NCI-H1694 (cell line): Measurements from ENCODE around the gene TMEM116.
"Not testable (repeated sequence)": the region's sequence is repeated elsewhere in the genome, so short reads cannot be mapped to it uniquely, and the experiment has no call there.

Experiments
- DNase-seq: peaks from one replicate; lab custom pipeline; 2025; lab: John Stamatoyannopoulos, UW

TMEM116 gene

DNA sequence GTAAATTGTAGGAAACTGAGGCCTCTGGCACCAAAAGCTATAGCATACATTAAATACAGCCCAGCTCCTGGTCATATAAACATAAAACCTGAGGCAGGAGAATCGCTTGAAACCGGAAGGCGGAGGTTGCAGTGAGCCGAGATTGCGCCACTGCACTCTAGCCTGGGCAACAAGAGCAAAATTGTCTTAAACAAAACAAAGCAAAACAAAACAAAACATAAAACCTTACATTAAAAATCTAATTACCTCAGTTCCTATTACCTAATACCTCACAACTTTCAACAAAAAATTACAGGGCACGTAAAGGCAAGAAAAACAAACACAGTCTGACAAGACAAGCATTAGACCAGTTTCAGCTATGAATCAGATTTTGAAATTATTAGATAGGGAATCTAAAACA lies 36.7 kb downstream of the TMEM116 start:
- DNase-seq: no peak

DNA sequence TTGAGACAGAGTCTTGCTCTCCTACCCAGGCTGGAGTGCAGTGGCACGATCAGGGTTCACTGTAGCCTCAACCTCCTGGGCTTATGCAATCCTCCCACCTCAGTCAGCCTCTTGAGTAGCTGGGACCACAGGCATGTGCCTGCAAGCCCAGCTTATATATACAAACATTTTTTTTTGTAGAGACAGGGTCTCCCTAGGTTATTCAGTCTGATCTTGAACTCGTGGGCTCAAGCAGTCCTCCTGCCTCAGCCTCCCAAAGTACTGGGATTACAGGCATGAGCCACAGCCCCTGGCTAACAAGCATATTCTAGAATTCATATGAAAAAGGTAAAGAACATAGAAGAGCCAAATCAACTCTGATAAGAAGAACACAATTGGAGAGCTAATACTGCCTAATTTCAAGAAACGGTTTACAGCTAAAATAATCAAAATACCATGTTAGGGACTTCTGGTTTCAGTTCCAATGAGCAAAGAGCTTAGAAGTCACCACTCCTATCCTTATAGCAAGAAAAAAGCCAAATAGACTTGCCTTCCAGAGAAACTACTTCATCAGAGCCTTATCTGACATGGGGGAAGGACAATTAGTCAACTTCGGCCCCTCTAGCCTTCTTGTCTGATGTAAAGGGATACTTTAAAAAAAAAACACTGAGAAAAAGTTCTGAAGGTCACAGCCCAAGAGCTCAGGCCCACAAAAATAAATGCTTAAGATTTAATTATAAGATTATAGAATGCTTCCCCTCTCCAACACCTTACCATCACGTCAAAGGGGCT lies 37.6 kb downstream of the TMEM116 start:
- DNase-seq: no peak

DNA sequence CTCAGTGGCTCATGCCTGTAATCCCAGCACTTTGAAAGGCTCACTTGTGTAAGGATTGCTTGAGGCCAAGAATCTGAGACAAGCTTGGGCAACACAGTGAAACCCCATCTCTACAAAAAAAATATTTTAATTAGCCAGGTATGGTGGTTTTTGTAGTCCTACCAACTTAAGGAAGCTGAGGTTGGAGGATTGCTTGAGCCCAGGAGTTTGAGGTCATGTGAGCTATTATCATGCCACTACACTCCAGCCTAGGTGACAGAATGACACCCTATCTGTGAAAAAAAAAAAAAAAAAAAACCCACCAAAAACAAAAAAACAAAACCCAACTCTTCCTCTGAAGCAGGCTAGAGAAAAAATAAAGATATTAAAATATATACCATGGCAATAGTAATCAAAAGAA lies 41.2 kb downstream of the TMEM116 start:
- DNase-seq: no peak

DNA sequence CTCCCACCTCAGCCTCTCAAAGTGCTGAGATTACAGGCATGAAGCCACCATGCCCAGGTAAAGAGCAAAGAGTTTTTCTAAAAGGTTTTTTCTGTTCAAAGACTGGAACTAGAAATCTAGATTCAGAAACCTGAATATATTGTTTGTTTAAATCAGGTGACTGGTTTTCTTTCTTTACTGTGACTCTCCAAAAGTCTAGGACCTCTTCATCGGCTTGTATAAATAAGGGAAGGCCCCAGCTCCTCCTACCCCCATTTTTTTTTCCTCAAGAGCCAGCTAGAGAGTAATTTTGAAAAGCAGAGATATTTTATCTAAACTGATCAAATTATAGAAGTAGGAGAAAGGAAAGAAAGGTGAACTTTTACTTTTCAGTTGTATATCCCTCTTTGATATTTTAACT lies 48.0 kb downstream of the TMEM116 start:
- no peak for DNase-seq

DNA sequence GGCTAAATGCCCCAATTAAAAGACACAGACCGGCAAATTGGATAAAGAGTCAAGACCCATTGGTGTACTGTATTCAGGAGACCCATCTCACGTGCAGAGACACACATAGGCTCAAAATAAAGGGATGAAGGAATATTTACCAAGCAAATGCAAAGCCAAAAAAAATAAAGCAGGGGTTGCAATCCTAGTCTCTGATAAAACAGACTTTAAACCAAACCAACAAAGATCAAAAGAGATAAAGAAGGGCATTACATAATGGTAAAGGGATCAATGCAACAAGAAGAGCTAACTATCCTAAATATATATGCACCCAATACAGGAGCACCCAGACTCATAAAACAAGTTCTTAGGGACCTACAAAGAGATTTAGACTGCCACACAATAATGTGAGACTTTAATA lies 53.4 kb downstream of the TMEM116 start:
- DNase-seq: not testable (repeated sequence)

DNA sequence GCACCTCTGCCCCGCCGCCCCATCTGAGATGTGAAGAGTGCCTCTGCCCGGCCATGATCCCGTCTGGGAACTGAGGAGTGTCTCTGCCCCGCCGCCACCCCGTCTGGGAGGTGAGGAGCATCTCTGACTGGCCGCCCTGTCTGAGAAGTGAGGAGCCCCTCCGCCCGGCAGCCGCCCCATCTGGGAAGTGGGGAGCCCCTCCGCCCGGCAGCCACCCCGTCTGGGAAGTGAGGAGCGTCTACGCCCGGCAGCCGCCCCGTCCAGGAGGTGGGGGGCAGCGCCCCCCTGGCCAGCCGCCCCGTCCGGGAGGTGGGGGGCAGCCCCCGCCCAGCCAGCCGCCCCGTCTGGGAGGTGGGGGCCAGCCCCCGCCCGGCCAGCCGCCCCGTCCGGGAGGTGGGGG lies 55.7 kb downstream of the TMEM116 start:
- not testable (repeated sequence) for DNase-seq

DNA sequence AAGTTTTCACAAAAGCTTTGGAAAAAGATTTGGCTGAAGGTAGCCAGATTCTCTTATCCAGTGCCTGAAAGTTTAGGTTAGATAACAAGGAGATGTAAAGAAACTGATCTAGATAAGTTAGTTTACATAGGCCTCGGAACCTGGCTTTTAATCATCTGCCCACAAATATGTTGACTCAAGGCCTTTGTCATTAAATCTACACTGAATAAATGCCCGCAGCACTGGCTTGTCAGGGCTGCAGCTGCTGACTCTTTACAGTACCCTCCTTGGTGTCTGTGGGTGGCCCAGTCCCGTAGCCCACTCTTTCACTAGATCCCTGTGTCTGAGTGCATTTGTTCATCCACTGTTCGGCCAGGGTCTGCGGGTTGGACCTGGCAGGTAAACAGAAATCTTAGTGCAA lies 58.0 kb downstream of the TMEM116 start:
- no peak for DNase-seq

DNA sequence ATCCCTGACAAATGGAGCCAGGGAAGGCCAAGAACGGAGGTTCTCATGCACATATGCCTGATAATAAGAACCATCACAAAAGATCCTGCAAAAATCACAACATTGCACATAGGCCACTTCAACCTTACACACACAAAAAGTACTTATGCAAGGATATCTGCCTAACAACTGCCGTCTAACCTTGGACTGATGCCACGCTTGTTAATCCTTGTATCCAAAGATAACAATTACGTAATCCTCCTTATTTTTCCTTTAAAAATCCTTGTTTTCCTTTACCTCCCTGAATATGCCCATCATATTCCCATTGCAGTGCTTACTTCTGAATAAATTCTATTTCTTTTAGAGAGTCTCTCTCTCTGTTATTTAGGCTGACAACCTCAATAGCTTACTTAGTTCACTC lies 59.5 kb downstream of the TMEM116 start:
- DNase-seq: no peak

DNA sequence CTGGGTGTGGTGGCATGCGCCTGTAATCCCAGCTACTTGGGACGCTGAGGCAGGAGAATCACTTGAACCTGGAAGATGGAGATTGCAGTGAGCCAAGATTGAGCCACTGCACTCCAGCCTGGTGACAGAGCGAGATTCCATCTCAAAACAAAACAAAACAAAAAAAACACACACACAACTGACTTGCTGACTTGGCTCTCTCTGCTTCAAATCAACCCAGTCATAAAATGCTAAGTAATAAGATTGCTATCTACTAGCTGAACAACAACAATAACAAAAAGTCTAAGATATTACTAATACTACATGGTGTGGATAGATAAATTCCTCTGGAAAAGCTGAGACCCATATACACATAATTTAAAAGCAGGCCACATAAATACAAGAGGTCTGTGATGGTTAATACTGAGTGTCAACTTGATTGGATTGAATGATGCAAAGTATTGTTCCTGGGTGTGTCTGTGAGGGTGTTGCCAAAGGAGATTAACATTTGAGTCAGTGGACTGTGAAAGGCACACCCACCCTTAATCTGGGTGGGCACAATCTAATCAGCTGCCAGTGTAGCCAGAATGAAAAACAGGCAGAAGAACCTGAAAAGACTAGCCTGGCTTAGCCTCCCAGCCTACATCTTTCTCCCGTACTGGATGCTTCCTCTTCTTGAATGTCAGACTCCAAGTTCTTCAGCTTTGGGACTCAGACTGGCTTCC lies 60.7 kb downstream of the TMEM116 start:
- not testable (repeated sequence) for DNase-seq

DNA sequence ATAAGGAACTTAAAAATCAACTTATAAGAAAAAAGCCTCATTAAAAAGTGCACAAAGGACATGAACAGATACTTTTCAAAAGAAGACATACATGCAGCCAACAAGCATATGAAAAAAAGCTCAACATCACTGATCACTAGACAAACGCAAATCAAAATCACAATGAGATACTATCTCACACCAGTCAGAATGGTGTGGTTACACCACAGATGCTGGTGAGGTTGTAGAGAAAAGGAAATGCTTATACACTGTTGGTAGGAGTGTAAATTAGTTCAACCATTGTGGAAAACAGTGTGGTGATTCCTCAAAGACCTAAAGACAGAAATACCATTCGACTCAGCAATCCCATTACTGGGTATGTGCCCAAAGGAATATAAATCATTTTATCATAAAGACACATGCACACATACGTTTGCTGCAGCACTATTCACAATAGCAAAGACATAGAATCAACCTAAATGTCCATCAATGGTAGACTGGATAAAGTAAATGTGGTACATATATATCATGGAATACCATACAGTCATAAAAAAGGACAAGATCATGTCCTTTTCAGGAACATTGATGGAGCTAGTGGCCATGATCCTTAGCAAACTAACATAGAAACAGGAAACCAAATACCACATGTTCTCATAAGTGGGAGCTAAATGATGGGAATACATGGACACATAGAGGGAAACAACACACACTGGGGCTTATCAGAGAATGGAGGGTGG lies 61.8 kb downstream of the TMEM116 start:
- not testable (repeated sequence) for DNase-seq

DNA sequence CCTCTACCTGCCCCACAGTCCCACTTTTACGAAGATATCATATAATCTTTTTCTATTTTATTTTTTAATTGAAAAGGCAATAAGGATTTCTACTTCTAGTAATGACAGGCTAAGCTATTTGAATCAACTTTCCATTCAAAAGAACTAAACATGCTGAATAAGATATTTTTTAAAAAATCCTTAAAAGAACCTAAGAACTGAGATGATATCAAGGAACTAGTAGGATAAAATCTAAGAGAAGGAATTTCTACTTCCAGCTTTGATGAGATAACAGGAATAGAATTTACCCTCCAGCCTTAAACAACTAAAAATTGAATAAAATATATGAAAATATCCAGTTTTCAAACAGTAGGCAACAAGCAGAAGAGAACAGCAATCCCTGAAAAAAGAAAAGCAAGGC lies 69.0 kb downstream of the TMEM116 start:
- no peak for DNase-seq

DNA sequence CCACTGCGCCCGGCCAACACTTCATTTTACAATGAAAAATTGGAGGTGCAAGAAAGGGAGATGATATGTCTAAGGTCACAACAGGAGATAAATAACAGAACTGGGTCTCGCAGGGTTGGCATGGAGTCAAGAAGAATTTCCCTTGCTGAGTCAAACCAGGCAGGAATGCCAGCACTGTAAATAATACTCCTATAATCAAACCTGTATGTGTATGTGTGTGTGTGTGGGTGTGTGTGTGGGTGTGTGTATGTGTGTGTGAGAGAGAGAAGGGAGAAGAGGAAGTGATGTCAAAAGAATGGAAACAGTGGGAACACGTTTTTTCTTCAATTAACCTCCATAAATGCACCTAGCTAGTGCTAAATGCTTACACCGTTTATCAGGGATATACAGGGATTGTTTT lies 70.4 kb downstream of the TMEM116 start:
- no peak for DNase-seq

DNA sequence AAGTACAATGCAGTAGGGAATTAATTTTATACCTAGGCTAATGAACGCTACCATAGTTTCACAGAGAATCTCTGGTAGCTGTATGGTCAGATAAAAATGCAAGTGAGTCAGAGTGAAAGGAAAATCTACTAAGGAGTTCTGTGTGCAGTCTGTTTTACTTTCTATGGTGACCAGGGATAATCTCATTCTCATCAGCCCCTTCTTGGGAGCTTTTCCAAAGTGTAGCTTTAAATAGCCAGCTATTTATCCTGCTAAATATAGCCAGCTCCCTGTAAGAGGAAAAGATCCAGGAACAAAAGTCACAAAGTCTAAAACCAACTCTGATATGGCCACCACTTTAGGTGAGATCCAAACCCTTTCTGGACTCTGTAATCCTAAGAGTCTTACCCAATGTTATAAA lies 75.5 kb downstream of the TMEM116 start:
- DNase-seq: no peak

DNA sequence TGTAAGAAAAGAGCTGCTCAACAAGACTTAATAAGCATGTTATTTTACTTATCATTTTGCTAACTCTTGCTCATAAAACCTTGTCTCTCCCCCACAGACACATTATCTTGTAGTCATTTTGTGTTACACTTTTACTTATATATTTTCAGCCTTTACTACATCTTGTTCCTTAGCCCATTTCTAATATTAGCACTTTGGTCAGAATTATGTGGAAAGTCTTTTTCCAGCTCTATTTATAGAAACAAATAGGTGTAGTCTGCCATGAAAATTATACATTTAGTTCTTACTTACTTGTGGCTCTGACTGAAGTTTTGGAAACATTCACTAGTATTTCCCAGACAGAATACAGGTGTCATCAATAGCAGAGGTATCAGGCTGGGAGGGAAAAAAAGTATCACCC lies 76.1 kb downstream of the TMEM116 start:
- DNase-seq: no peak

DNA sequence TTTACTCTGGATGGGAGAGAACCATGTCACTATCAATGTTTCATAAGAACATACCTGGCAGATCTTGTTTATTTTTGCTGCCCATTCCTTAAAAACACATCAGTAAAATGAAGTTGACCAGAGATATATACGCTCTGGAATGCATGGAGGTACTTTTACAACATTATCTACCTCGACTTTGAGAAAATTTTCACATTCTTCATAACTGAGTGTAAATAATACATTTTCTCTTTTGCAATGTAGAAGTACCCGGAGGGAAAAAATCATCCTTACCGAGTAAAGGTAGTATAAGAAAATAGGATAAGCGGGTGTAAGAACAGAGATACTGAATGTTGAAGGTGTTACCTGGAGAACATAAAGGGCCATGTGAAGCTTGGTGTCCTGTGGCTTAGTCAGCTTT lies 80.7 kb downstream of the TMEM116 start:
- no peak for DNase-seq

DNA sequence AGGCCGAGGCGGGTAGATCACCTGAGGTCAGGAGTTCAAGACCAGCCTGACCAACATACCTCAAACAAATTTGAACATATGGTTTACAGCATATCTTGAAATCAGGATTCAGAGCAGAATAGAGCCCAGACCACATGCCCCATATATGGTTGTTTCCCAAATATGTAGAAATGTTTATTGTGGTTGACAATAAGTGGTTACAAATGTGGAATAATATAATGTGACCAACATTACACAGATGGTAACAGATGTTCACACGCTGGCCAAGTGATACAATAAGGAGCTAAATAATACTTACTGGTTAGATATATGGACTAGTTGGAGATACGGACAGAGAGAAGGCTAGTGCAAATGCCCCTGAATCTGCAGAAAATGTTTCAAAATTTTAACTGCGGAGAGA lies 85.6 kb downstream of the TMEM116 start:
- DNase-seq: no peak

DNA sequence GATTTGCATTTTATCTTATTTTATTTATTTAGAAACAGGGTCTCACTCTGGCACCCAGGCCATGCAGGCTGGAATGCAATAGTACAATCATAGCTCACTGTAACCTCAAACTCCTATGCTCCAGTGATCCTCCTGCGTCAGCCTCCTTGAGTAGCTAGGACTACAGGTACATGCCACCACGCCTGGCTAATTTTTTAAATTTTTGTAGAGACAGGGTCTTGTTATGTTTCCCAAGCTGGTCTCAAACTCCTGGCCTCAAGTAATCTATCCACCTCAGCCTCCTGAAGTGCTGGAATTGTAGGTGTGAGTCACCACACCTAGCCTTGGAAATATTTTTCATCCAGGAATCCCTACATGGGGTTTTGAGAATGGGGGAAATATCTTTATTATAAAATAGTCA lies 86.3 kb downstream of the TMEM116 start:
- DNase-seq: no peak

DNA sequence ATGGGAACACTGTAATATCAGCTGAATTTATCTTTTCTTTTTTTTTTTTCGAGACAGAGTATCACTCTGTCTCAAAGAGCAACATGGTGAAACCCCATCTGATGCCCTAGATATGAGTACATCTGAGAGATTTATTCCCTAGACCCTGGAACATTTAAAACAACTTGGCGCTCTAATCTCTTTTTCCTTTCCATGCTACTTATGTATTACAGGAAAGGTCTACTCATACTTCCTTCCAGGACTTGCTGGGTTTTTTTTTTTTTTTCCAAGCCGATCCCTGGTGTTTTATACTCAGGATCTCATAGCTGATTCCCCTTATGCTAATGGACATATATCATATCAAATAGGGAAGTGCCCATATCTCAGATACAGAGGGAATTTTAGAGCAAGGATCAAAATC lies 87.8 kb downstream of the TMEM116 start:
- no peak for DNase-seq

DNA sequence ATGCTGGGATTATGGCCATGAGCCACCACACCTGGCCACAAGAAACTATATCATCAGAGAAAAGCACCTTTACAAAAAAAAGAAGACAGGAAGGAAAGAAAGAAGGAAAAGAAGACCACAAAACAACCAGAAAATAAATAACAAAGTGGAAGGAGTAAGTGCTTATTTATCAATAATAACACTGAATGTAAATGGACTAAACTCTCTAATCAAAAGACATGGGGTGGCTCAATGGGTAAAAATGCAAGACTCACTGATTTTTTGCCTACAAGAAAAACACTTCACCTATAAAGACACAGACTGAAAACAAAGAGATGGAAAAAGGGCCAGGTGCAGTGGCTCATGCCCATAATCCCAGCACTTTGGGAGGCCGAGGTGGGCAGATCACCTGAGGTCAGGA lies 105.2 kb downstream of the TMEM116 start:
- no peak for DNase-seq

DNA sequence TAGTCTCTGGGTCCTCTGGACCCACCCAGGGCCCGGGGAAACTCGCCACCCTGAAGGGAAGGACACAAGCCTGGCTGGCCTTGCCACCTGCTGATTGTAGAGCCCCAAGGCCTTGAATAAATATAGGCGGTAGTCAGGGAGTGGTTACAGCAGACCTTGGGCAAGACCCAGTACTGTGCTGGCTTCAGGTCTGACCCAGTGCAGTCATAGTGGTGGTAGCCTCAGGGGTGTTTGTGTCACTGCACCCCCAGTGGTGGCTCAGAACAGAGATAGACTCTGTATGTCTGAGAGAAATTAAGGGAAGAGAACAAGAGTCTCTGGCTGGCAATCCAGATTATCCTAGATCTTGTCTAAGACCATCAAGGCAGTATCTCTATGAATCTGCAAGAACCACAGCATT lies 107.5 kb downstream of the TMEM116 start:
- DNase-seq: no peak

DNA sequence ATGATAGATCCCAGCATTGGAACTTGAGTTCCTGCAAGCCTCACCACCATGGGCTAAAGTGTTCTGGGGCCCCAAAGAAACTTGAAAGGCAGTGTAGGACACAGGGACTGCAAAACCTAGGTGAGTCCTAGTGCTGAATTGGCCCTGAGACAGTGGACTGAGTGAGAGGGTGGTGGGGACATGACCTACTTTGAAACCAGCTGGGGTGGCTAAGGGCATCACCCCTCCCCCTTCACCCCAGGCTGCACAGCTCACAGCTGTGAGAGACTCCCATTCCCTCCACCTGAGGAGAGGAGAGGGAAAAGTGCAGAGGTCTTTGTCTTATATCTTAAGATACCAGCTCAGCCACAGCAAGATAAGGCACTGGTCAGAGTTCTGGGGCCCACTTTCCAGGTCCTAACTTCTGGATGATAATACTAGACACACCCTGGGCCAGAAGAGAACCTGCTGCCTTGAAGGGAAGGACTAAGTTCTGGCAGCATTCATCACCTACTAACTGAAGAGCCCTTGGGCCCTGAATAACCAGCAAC lies 108.5 kb downstream of the TMEM116 start:
- no peak for DNase-seq

DNA sequence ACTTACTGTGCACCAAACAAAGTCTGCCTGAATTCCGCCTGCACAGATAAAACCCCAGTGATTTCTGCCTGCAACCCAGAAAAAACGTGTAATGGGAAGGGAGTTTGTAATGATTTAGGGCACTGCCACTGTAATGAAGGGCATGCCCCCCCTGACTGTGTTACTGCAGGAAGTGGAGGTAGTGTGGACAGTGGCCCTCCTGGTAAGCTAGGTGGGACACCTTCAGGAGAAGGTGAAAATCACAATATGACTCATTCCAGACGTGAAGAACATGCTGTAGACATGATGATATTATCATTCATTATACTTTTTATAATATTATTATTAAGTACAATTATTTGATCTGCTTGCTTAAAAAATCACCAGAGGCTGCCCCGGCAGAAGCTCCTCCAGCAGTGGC lies 111.8 kb downstream of the TMEM116 start:
- DNase-seq: no peak

DNA sequence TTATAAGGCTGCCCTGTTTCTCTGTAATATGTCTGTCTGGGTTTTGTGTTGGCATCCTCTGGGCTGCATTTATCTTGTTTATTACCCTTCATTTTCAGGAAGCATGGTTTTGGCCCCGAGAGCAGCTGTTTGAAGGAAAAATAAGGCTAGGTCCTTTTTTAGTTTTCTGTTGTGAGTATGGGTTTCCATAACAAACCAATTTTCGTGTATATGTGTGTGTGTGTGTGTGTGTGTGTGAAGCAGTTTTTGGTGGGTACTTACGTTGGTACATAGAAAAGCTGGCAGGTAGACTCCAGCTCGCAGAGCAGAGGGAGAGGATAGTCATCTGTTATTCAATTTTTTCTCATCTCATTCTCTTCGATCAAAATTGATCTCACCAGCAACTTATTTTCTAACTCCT lies 118.4 kb downstream of the TMEM116 start:
- DNase-seq: no peak
